ENCODE measurements around the gene TXNRD1.
"Not testable (repeated sequence)": the region's sequence is repeated elsewhere in the genome, so short reads cannot be mapped to it uniquely, and the experiment has no call there.

The TXNRD1 gene

GRCh38 chr12:104374071-104374470 is 158.5 kb downstream of the TXNRD1 start:
- DNase-seq, result no peak

GRCh38 chr12:104374806-104375205 is 159.2 kb downstream of the TXNRD1 start:
- no peak for DNase-seq

- DNase-seq, result no peak
Measured at GRCh38 chr12:104375775-104376174, 160.2 kb downstream of the TXNRD1 start.

- no peak for DNase-seq
Measured at GRCh38 chr12:104376650-104377513, 161.3 kb downstream of the TXNRD1 start.

- no peak for DNase-seq
Measured at GRCh38 chr12:104377514-104377812, 161.9 kb downstream of the TXNRD1 start.

- DNase-seq, result no peak
Measured at GRCh38 chr12:104378427-104378826, 162.8 kb downstream of the TXNRD1 start.

GRCh38 chr12:104381341-104381730 is 165.8 kb downstream of the TXNRD1 start:
- no peak for DNase-seq

GRCh38 chr12:104381731-104382480 is 166.3 kb downstream of the TXNRD1 start:
- peak; percentile 28 to 75 for DNase-seq

GRCh38 chr12:104384141-104384880 is 168.7 kb downstream of the TXNRD1 start:
- DNase-seq, result no peak

- no peak for DNase-seq
Measured at GRCh38 chr12:104385510-104385909, 169.9 kb downstream of the TXNRD1 start.

GRCh38 chr12:104386461-104386860 is 170.9 kb downstream of the TXNRD1 start:
- DNase-seq, result no peak

GRCh38 chr12:104387190-104387589 is 171.6 kb downstream of the TXNRD1 start:
- no peak for DNase-seq

GRCh38 chr12:104394086-104394485 is 178.5 kb downstream of the TXNRD1 start:
- DNase-seq, result not testable (repeated sequence)
